ENCODE data around the gene POGZ.

POGZ gene, protein sequence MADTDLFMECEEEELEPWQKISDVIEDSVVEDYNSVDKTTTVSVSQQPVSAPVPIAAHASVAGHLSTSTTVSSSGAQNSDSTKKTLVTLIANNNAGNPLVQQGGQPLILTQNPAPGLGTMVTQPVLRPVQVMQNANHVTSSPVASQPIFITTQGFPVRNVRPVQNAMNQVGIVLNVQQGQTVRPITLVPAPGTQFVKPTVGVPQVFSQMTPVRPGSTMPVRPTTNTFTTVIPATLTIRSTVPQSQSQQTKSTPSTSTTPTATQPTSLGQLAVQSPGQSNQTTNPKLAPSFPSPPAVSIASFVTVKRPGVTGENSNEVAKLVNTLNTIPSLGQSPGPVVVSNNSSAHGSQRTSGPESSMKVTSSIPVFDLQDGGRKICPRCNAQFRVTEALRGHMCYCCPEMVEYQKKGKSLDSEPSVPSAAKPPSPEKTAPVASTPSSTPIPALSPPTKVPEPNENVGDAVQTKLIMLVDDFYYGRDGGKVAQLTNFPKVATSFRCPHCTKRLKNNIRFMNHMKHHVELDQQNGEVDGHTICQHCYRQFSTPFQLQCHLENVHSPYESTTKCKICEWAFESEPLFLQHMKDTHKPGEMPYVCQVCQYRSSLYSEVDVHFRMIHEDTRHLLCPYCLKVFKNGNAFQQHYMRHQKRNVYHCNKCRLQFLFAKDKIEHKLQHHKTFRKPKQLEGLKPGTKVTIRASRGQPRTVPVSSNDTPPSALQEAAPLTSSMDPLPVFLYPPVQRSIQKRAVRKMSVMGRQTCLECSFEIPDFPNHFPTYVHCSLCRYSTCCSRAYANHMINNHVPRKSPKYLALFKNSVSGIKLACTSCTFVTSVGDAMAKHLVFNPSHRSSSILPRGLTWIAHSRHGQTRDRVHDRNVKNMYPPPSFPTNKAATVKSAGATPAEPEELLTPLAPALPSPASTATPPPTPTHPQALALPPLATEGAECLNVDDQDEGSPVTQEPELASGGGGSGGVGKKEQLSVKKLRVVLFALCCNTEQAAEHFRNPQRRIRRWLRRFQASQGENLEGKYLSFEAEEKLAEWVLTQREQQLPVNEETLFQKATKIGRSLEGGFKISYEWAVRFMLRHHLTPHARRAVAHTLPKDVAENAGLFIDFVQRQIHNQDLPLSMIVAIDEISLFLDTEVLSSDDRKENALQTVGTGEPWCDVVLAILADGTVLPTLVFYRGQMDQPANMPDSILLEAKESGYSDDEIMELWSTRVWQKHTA (N-terminal part only)

DNA sequence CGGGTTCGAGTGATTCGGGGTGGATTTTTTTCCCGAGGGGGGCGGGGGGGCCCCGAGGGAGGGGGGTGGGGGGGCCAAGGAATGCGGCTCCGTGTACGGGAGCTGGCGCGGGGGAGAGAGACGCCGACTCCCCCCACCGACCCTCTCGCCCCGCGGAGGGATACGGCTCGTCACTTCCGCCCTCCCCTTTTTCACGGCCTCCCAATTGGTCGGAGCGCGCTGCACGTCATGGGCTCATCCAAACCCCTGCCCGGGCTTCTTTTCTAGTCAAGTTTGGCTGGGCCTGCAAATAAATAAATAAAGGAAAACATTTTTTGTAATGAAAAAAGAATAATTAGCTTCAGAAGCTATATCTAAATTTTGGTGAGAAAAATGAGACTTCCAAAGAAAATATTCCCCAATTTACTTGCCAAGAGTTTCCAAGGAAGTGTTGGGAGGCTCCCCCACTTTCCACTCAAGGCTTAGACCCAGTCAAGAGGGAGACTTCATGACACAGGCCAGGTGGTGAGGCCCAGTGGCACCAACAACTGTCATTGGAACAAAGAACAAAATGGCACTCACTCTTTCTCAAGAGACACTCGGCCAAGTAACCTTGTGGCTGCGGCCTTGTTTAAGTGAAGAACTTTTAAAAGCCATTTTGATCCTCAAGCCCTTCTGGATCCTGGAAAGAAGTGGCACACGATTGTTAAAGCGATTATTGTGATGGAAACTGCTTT lies at the start of gene POGZ:
POGZ (minus strand) TSS at position 164 of the 716 bp plus-strand sequence. CDS start 17,290 bp downstream, outside the sequence.
- in situ Hi-C loops (cut with MboI; ENCODE audit: low pct_unique_long_range_greater_than_20kb, low sequenced_read_pairs), result no loop called here
- DNase-seq, result peak; percentile 94

DNA sequence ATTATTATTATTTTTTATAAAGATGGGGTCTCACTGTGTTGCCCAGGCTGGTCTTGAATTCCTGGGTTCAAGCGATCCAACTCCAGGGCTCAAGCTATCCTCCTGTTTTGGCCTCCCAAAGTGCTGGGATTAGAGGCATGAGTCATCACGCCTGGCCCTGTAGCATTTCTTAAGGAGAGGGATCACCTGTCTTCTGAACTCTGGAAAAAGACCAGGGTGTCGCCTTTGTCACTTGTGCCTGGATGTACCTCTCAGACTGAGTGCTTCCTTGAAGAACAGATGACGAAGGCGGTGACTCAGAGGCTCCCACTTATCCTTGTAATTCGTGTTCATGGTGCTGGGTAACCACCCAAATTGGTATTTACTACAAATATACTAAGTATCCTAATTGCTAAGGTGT lies 49.5 kb upstream of the POGZ start:
- DNase-seq, result no peak

DNA sequence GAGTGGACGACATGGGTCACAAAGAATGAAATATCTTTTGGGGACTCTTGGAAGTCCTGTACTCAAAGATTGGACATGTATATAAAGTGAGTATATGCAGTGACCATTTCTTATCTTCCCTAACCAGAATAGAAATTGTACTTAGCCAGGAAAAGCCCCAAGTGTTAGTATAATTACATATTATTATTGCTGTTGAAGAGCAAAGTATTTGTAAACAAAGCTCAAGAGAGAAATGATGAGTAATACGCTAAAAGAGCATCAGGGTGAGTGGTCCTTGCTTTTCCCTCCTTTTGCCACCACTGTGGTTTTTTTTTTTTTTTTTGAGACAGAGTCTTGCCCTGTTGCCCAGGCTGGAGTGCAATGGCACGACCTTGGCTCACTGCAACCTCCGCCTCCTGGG lies 45.5 kb upstream of the POGZ start:
- in situ Hi-C loops (cut with MboI; ENCODE audit: low pct_unique_long_range_greater_than_20kb, low sequenced_read_pairs), result no loop called here

More for the DNA sequence above, 49.5 kb upstream of the POGZ start:
- in situ Hi-C loops (cut with MboI; ENCODE audit: low pct_unique_long_range_greater_than_20kb, low sequenced_read_pairs), result no loop called here

DNA sequence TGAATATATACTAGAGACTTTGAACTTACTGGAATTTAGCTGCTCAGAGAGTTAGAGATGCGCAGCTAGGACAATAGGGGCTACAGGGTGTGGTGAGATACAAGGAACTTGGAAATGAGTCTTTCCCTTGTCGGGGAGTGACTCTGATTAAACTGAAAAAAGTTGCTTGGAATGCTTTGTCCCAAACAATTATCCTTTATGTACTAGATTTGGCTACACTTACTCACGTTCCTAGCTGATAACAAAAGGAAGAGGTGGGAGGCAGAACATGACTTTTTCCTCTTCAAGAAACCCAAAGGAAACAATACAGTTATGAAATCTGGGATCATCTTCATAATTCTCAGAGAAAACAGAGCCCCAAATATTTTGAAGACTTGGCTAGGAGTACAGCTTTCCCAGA lies 45.0 kb upstream of the POGZ start:
- no peak for DNase-seq
- in situ Hi-C loops (cut with MboI; ENCODE audit: low pct_unique_long_range_greater_than_20kb, low sequenced_read_pairs), result no loop called here

More for the DNA sequence above, 45.5 kb upstream of the POGZ start:
- no peak for DNase-seq

DNA sequence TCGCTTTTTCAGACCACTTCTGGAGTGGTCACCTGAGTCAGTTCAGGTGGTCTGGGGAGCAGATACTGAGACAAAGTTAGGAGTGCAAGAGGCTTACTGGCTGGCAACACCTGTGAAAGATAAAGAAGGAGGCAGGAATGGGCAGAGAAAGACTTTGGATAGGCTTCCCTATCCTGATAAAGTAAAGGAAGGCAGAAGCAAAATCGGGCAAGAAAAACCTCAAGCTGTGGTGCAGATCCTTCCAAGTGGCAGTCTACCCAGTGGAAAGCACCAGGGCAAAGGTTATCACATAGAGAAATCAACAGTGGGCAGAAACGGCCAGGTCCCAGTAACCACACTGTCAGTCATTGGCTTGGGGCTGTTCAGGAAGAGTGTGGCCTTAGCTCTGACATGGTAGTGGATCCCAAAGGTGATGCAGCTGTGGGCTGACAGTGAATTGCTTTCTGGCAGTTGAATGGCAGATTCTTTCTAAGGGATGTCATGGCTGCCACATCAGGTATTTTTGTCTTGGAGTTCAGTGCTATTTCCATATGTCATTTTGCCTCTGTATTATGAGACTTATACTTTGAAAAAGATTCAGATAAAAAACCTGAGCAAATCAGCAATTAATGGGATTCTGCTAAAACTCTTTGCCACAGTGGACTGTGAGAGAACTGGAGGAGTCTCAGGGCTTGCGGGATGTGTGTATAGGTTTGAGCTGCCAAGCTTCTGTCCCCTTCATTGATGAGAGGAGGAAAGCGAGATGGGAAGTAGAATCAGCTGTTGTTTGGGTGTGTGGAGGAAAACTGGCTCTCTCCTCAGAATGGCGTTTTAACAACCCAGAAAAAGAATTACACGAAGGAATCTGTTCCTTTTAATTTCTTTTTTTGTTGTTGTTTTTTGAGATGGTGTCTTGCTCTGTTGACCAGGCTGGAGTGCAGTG lies 43.8 kb upstream of the POGZ start:
- no peak for DNase-seq
- in situ Hi-C loops (cut with MboI; ENCODE audit: low pct_unique_long_range_greater_than_20kb, low sequenced_read_pairs), result no loop called here

DNA sequence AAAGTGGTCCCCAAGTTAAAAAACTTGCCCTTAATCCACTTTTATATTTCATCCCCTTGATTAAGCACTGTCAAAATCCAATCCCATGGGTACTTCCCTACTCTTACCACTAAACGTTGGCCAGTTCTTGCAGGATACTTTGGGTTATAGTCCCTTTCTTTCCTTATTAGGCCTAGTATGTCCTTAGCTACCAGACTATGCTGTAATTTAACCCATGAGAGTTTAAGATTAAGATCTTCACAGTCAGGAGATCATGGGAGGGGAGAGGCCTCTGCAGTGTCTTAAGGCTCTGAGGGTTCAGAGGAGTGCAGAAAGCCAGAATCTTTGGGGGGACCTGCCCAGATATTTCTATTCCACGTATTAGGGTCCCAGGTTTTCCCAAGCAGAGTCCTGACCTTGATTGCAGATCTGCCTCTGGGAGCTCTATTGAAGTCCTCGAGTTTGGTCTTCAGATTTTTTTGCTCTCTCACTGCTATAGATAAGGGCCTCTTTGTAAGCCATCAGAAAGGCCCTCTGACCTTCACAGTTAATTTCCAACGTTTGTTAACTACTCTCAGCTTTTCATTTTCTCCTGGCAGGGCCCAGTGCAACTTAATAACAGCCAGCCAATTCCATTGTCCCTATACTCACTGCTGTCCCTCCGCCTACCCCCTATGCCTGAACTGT lies 42.9 kb upstream of the POGZ start:
- in situ Hi-C loops (cut with MboI; ENCODE audit: low pct_unique_long_range_greater_than_20kb, low sequenced_read_pairs), result no loop called here

DNA sequence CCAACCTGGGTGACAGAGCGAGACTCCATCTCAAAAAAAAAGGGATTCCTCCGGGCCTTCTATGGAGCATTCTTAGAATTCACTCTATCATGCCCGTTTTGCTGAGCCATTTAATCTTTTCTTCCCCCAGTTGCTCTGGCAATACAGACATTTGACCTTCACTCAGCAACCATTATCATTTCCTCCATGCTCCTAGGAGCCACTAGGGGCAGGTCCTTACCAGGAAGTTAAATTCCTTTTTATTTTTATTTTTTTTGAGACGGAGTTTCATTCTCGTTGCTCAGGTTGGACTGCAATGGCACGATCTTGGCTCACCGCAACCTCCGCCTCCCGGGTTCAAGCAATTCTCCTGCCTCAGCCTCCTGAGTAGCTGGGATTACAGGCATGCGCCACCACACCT lies 42.2 kb upstream of the POGZ start:
- in situ Hi-C loops (cut with MboI; ENCODE audit: low pct_unique_long_range_greater_than_20kb, low sequenced_read_pairs), result no loop called here
- peak; percentile 8 for DNase-seq

More for the DNA sequence above, 42.9 kb upstream of the POGZ start:
- DNase-seq, result no peak

DNA sequence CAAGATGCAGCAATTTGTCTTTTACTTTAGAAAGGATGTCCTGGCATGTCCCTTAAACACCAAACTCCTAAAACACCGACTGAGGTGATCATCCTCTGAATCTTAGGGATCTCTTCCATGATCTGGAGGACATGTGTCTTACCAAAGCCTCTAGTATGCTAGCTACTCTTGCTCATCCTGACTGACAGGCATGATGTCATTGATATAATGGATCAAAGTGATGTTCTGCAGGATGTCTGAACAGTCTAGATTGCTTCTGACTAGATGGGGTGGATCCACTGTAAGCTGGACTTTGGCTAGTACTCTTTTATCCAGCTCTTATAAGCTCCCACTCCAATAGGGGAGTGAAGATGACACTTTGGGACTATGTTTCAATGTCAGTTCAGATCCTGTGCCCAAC lies 40.6 kb upstream of the POGZ start:
- in situ Hi-C loops (cut with MboI; ENCODE audit: low pct_unique_long_range_greater_than_20kb, low sequenced_read_pairs), result no loop called here
- DNase-seq, result no peak

DNA sequence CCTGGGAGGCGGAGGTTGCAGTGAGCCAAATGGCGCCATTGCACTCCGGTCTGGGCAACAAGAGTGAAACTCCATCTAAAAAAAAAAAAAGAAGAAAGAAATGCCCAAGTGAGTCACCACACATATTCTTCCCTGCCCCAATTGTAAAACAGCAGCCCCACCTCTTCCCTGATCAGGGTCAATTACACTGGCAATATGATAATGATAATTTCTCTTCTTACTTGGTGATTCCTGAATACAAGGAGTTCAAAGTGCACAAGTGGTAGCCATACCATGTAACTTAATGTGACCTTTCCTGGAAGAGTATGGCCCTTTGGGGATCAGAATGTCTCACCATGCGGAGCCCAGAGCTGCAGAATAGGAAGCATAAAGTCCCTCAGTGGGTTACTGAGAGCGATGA lies 40.1 kb upstream of the POGZ start:
- in situ Hi-C loops (cut with MboI; ENCODE audit: low pct_unique_long_range_greater_than_20kb, low sequenced_read_pairs), result no loop called here
- no peak for DNase-seq

DNA sequence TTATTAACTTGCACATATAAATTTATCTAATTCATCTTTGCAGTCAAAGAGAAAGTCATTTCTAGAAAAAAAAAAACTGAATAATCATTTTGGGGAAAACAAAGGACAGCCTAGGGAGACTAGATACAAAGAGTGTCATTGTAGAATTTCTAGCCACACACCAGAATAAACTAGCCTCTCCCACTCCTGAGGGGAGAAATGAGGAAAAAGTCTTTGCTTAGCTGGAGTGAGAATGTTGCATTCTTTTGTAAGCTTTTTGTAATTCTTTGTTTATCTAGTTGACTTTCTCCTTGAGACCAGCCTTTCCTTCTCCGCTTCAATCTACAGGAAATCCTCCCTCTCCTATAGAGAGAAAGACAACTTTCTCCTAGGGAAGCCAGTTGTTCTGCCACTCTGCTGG lies 36.0 kb upstream of the POGZ start:
- DNase-seq, result no peak
- in situ Hi-C loops (cut with MboI; ENCODE audit: low pct_unique_long_range_greater_than_20kb, low sequenced_read_pairs), result no loop called here

DNA sequence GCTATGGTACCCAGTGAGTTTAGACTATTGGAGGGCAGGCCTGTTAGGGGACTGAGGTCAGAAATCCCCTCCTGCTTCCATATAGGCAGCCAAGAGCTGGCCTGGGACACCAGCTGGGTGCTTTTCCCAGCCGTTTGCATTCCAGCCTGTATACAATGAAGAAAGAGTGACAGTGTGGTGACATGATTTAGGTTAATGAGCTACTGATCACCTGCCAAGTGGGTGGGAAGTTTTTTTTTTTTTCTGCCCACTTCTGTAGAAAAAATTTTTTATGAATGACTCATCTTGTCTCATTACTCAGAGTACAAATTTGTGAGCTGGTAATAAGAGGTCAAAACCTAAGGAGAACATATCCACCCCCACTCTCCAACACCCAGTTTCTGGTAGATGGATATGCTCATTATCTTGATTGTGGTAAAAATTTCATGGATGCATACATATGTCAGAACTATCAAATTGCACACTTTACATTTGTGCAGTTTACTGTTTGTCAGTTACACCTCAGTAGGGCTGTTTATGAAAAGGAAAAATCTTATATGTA lies 35.5 kb upstream of the POGZ start:
- no peak for DNase-seq
- in situ Hi-C loops (cut with MboI; ENCODE audit: low pct_unique_long_range_greater_than_20kb, low sequenced_read_pairs), result no loop called here

DNA sequence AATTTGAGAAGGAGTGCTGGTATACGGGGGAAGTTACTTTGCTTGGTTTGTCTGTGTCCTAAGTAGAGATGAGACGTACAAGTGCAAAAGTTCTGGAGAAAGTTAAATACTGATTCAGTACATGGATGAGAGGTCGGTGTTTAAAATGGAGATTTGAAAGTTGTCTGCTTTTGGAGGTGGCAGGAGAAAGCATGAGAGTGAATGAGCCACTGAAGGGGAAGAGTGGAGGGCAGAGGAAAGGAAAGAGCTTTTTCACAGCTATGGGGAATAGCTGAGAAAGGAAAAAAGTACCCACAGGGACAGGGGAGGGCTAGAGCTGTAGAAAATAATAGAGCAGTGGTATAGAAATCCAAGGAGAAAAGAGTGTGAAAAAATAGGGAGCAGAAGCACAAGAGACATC lies 33.7 kb upstream of the POGZ start:
- in situ Hi-C loops (cut with MboI; ENCODE audit: low pct_unique_long_range_greater_than_20kb, low sequenced_read_pairs), result no loop called here
- DNase-seq, result no peak

DNA sequence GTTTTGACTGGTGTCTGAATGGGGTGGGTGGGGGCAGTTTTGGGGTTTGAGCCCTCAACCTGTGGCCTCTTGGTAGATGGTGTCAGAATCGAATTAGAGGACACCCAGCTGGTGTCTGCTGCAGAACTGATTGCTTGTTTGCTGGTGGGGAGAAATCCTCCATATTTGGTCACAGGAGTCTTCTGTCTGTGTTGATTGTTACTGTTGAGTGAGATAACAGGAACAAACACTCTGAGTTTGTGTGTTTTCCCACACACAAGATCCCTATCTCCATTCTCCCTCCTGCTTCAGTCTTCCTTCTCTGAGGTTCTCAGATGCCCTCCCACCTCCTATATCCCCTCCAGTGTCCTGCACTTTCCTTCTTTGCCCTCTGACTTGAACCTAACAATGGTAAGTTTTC lies 32.8 kb upstream of the POGZ start:
- DNase-seq, result no peak
- in situ Hi-C loops (cut with MboI; ENCODE audit: low pct_unique_long_range_greater_than_20kb, low sequenced_read_pairs), result no loop called here

DNA sequence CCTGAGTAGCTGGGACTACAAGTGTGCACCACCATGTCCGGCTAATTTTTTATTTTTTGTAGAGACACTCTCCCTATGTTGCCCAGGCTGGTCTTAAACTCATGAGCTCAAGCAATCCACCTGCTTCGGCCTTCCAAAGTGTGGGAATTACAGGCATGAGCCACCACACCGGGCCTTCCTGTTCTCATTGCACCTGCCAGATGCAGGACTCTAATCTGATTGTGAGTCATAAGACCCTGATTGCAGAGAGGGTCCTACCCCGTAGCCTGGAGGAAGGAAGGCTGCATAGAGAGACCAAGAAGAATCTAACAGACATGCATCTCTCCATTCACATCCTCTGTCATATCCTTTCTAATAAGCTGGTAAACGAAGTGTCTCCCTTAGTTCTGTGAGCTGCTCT lies 32.3 kb upstream of the POGZ start:
- in situ Hi-C loops (cut with MboI; ENCODE audit: low pct_unique_long_range_greater_than_20kb, low sequenced_read_pairs), result no loop called here
- no peak for DNase-seq

DNA sequence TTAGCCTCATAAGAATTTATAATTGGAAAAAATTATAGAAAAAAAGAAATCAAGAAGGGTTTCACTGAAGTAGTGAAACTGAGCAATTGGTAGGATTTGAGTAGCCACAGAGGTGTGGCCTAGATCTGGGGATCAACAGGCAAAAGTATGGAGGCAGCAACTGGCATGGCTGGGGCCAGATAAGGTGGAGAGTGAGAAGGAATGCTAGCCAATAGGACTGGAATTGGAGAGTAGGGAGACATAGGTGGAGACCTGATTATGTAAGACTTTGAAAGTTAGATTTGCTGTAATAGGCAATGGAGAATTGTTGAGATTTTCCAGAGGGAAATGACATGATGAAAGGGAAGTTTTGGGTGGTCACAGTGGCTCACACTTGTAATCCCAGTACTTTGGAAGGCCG lies 27.3 kb upstream of the POGZ start:
- in situ Hi-C loops (cut with MboI; ENCODE audit: low pct_unique_long_range_greater_than_20kb, low sequenced_read_pairs), result no loop called here
- DNase-seq, result no peak

DNA sequence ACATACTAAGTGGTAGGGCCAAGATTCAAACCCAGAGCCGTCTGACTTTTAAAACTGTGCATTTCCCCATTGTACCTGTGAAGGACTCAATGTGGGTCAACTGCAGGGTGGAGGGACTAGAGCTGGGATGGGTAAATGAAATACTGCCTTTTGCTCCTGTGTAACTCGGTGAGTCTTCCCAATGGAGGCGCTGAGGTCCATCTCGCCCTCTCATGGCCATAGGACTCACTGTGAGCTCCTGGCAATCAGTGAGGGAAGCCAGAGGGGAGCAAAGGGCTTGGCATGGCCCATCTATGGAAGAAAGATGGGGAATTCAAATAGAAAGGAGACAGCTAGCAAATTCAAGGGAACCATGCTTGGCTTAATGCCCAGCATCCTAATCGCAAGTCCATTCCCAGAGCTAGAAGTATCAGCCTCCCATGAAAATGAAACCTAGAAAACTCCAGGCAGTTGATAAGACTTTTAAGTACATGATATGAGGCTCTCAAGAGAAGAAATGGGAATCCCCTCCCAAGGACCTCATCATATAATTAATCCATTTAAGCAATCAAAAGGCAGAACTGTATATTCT lies 26.5 kb upstream of the POGZ start:
- in situ Hi-C loops (cut with MboI; ENCODE audit: low pct_unique_long_range_greater_than_20kb, low sequenced_read_pairs), result no loop called here
- no peak for DNase-seq

DNA sequence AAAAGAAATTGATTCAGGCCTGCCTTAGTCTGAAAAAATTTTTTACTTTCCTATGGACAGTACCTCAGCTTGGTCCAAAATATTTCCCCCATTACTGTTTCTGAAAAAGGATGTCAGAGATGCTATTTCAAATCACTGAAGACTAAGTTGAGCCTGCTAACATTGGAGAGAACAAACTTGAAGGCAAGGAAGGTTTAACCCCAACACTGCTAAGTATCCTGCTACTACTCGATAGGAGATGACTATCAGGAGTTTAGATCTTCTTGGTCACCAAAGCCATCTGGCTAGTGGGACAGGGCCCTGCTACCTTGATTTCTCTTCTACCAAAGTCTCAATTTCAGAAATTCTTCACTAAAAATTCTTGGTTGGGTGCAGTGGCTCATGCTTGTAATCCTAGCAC lies 22.7 kb upstream of the POGZ start:
- in situ Hi-C loops (cut with MboI; ENCODE audit: low pct_unique_long_range_greater_than_20kb, low sequenced_read_pairs), result no loop called here
- no peak for DNase-seq
